Endothelial cell of umbilical vein (primary cell): Measurements from ENCODE around the gene HP1BP3. TPM values are rescaled to one million over a fixed set of nuclear protein-coding genes. Genes with fewer than 3 reads are reported as not detected.
A peak's percentile ranks its signal among the peaks of the same experiment; 100 is the strongest.

ENCODE experiments used
- BruUV-seq: library from RNA; stranded (reverse); fragments of 400-500 nt; replicated peaks from 2 replicates; lab custom pipeline; 2021; lab: Mats Ljungman, UMichigan
- CTCF ChIA-PET: fragments of 300-600, 350-600 bp; sonication (Branson Sonifier 250); formaldehyde crosslinking; loops from one replicate; lab custom pipeline; 2021; ENCODE audit warnings: antibody characterized with exemption, inconsistent platforms; lab: Charles Lee
- POLR2A ChIA-PET: fragments of 300-600, 350-600 bp; sonication (Branson Sonifier 250); formaldehyde crosslinking; loops from one replicate; lab custom pipeline; 2021; ENCODE audit warnings: antibody characterized with exemption, inconsistent platforms; lab: Charles Lee
- DNase-seq: peaks from one replicate; pipeline ENCODE4 v3.0.0-alpha.2; 2011; ENCODE audit warnings: low read depth, low spot score
- FAIRE-seq: peaks from 2 replicates; lab custom pipeline; 2011; peaks lifted over from hg19 to GRCh38; lab: Jason Lieb, UNC
- H2AFZ ChIP-seq: 2 replicates; pipeline ENCODE4 v1.6.0; 2012; ENCODE audit warnings: low read depth, low read length, control low read depth, inconsistent platforms
- H3K27ac ChIP-seq: 2 replicates; pipeline ENCODE4 v1.5.1; 2011; ENCODE audit warnings: low read depth, mild to moderate bottlenecking, control low read depth, low read length, moderate library complexity; ENCODE audit not compliant: insufficient read depth
- H3K27me3 ChIP-seq, 2 experiments: 2 replicates each; pipeline versions ENCODE4 v1.6.0 to v1.6.1; 2011; ENCODE audit warnings: low read length in 2 of 2, mixed read lengths in 1 of 2; ENCODE audit not compliant: control insufficient read depth in 2 of 2, insufficient read depth in 2 of 2
- H3K36me3 ChIP-seq, 2 experiments: 2 replicates in 1 of 2; 3 replicates in 1 of 2; pipeline ENCODE4 v1.5.1; 2011; ENCODE audit warnings: low read length in 2 of 2, mild to moderate bottlenecking in 1 of 2, moderate library complexity in 1 of 2; ENCODE audit not compliant: control insufficient read depth in 2 of 2, insufficient read depth in 2 of 2; ENCODE audit errors: extremely low read depth in 1 of 2
- H3K4me1 ChIP-seq: 3 replicates; pipeline ENCODE4 v1.5.1; 2011; ENCODE audit warnings: mild to moderate bottlenecking, low read length; ENCODE audit not compliant: control insufficient read depth, insufficient read depth; ENCODE audit errors: extremely low read depth
- H3K4me2 ChIP-seq: 2 replicates; pipeline ENCODE4 v1.6.1; 2011; ENCODE audit warnings: low read length, control low read depth, mixed read lengths; ENCODE audit not compliant: insufficient read depth
- H3K4me3 ChIP-seq, 3 experiments: fragments of 200-600 bp in 1 of 3; sonication (generic), shearing (Covaris generic) in 1 of 3; replicated peaks in 1 of 3; 2 replicates each; pipeline ENCODE4 v1.5.1; 2011 to 2016; ENCODE audit warnings: control low read depth in 3 of 3, low read length in 3 of 3, mild to moderate bottlenecking in 2 of 3, inconsistent platforms in 1 of 3, low read depth in 1 of 3, moderate library complexity in 1 of 3; ENCODE audit not compliant: insufficient read depth in 1 of 3
- H3K79me2 ChIP-seq: 2 replicates; pipeline ENCODE4 v1.6.0; 2012; ENCODE audit warnings: low read length, inconsistent platforms; ENCODE audit not compliant: control insufficient read depth, insufficient read depth
- H3K9ac ChIP-seq: replicated peaks from 2 replicates; pipeline ENCODE3; 2011; ENCODE audit warnings: low read length, control low read depth; ENCODE audit not compliant: insufficient read depth; ENCODE audit errors: extremely low read depth
- H3K9me1 ChIP-seq: replicated peaks from 3 replicates; pipeline ENCODE4 v1.6.0; 2011; ENCODE audit warnings: mild to moderate bottlenecking, low read length; ENCODE audit not compliant: control insufficient read depth, insufficient read depth; ENCODE audit errors: extremely low read depth
- H3K9me3 ChIP-seq: replicated peaks from 2 replicates; pipeline ENCODE4 v1.5.1; 2012; ENCODE audit warnings: low read length, inconsistent platforms; ENCODE audit not compliant: control insufficient read depth, insufficient read depth
- H4K20me1 ChIP-seq: replicated peaks from 2 replicates; pipeline ENCODE3; 2011; ENCODE audit warnings: mild to moderate bottlenecking, low read length; ENCODE audit not compliant: control insufficient read depth, insufficient read depth; ENCODE audit errors: extremely low read depth
- EZH2 ChIP-seq: IDR thresholded peaks from 2 replicates; pipeline ENCODE4 v1.6.1; 2012; ENCODE audit warnings: borderline replicate concordance, low read depth, mild to moderate bottlenecking, moderate library complexity, low read length, inconsistent platforms; ENCODE audit not compliant: severe bottlenecking
- FOS ChIP-seq: IDR thresholded peaks from 2 replicates; pipeline ENCODE4 v1.6.1; 2011; ENCODE audit warnings: mild to moderate bottlenecking, low read length, moderate library complexity, borderline replicate concordance; ENCODE audit not compliant: insufficient read depth
- GATA2 ChIP-seq: IDR thresholded peaks from 2 replicates; pipeline ENCODE4 v1.7.0; 2011; ENCODE audit warnings: low read depth, mild to moderate bottlenecking, moderate library complexity, mixed read lengths, low read length; ENCODE audit not compliant: insufficient read length, insufficient read depth
- JUN ChIP-seq: IDR thresholded peaks from 2 replicates; pipeline ENCODE4 v1.6.1; 2011; ENCODE audit warnings: borderline replicate concordance, low read depth; ENCODE audit not compliant: insufficient read length, insufficient read depth
- MYC ChIP-seq: IDR thresholded peaks from one replicate; pipeline ENCODE4 v1.6.1; 2011; ENCODE audit warnings: mild to moderate bottlenecking, low read depth, low read length
- POLR2A ChIP-seq: IDR thresholded peaks from 2 replicates; pipeline ENCODE4 v1.6.1; 2012; ENCODE audit warnings: low read depth, mild to moderate bottlenecking, control low read depth, low read length
- POLR2AphosphoS5 ChIP-seq: IDR thresholded peaks from 2 replicates; pipeline ENCODE4 v1.6.1; 2012; ENCODE audit warnings: low read depth, mild to moderate bottlenecking, control low read depth, low read length, moderate library complexity; ENCODE audit not compliant: insufficient read depth
- dilution Hi-C: fragments of 300-500 bp; cut with MboI; formaldehyde crosslinking; loops from one replicate; pipeline ENCODE4 v1.15.0; 2019; ENCODE audit warnings: low sequenced_read_pairs; ENCODE audit not compliant: extremely low pct_ligation_motif_present
- intact Hi-C: fragments of 100-400 bp; cut with micrococcal nuclease; formaldehyde crosslinking; loops from one replicate; pipeline ENCODE4 v1.10.0; 2022
- polyA plus RNA-seq, 4 experiments: library from polyadenylated mRNA; depleted of rRNA in 3 of 4; stranded (reverse) in 3 of 4; unstranded in 1 of 4; fragments of >200 nt; gene quantifications; 2 replicates each; pipeline versions ENCODE4 v1.2.1 to v1.2.3, GENCODE V29; 2011 to 2012; ENCODE audit warnings: missing spikeins in 1 of 4
- total RNA-seq: library from RNA; stranded (reverse); gene quantifications from 2 replicates; pipeline ENCODE4 v1.2.3, GENCODE V29; 2021
- TF ChIP-seq, protein P1 (sequence below): IDR thresholded peaks from 2 replicates; pipeline ENCODE4 v1.6.1; 2011; ENCODE audit not compliant: insufficient read depth, insufficient read length
- TF ChIP-seq, protein P2 (sequence below), 2 donors: IDR thresholded peaks; 1 replicate in 1 of 2; 2 replicates in 1 of 2; pipeline ENCODE4 v1.5.1; 2011; ENCODE audit warnings: low read length in 2 of 2, mild to moderate bottlenecking in 2 of 2, moderate library complexity in 2 of 2, control low read depth in 1 of 2, inconsistent platforms in 1 of 2, low read depth in 1 of 2; ENCODE audit not compliant: insufficient read depth in 1 of 2; ENCODE audit errors: extremely low read depth in 1 of 2

HP1BP3 gene
- total and polyA plus RNA-seq, 2 donors (not counting 3 experiments of a cell fraction or from before 2014, with no cell fraction given): 87.2 to 231 TPM

DNA sequence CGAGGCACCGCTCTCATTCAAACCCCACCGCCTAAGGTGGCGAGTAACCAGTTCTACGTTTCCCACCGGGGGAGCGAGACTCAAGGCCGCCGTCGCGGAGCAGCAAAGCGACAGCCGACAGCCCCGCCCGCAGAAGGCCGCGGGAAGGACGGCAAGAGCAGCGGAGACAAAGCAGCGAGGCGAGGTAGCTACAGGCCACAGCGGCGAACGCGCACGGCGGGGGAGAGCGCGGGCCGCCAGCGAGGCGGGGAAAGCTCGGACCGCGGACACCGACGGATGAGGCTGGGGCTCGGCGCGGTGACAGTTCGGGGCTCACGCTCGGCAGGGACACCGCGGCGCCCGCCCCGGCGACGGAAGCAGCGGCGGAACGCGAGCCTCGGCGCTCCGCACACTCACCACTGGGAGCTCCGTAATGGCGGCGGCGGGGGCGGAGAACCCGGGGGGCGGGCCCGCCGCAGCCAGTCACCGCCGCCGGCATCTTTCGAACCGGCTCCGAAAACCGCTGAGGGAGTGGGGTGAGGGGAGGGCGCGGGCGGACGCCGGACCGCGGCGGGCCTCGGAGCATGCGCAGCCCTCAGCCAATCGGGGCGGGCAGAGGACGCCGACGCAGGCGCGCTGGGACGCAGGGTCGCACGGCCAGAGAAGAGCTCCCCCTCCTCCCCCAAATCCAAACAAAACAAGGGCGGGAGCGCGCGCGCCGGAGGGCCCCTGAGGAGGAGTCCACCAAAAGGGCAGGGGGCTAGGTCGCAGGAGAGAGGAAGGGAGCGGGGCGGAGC lies 666 bp downstream of the HP1BP3 start:
- Histone ChIP-seq H3K27me3 (no peaks in the 10 kb centered on the region), H3K79me2 (peaks cover 49% of the 10 kb centered on the region), H3K9me3 (no peaks in the 10 kb centered on the region), H3K4me3 (peak overlapping the region; percentile 32 to 90 (median 83)), H2AFZ (peak overlapping the region; percentile 63), H3K9me1 (no peaks in the 10 kb centered on the region), H4K20me1 (no peaks in the 10 kb centered on the region), H3K36me3 (no peaks in the 10 kb centered on the region), H3K9ac (peak overlapping the region; percentile 95), H3K4me2 (peak overlapping the region; percentile 92), H3K27ac (peak overlapping the region; percentile 89), H3K4me1 (peaks cover 13% of the 10 kb centered on the region)
- POLR2A ChIA-PET: interaction anchor here (0.6 to 1.3 kb wide), 6 partner anchors 12 to 406 kb away, joined by 3 to 15 read pairs (median 4); no protein-coding TSS in a partner anchor
- TF ChIP-seq POLR2A (peak; percentile 69), GATA2 (no peak), MYC (no peak), EZH2 (no peak), JUN (no peak), FOS (no peak), POLR2AphosphoS5 (peak; percentile 89)
- TF ChIP-seq, protein P1, sequence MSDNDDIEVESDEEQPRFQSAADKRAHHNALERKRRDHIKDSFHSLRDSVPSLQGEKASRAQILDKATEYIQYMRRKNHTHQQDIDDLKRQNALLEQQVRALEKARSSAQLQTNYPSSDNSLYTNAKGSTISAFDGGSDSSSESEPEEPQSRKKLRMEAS: no peak
- TF ChIP-seq, protein P2, sequence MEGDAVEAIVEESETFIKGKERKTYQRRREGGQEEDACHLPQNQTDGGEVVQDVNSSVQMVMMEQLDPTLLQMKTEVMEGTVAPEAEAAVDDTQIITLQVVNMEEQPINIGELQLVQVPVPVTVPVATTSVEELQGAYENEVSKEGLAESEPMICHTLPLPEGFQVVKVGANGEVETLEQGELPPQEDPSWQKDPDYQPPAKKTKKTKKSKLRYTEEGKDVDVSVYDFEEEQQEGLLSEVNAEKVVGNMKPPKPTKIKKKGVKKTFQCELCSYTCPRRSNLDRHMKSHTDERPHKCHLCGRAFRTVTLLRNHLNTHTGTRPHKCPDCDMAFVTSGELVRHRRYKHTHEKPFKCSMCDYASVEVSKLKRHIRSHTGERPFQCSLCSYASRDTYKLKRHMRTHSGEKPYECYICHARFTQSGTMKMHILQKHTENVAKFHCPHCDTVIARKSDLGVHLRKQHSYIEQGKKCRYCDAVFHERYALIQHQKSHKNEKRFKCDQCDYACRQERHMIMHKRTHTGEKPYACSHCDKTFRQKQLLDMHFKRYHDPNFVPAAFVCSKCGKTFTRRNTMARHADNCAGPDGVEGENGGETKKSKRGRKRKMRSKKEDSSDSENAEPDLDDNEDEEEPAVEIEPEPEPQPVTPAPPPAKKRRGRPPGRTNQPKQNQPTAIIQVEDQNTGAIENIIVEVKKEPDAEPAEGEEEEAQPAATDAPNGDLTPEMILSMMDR (IDR thresholded peaks at IDR 0.05; ENCODE audit: extremely low read depth in 1 of 2, insufficient read depth in 1 of 2, low read depth in 1 of 2, low read length in 2 of 2): no peak
- TSS peak; percentile 38 for BruUV-seq
- CTCF ChIA-PET: interaction anchor here (0.6 to 4.7 kb wide), 12 partner anchors 11 to 409 kb away, joined by 3 to 49 read pairs (median 3); no protein-coding TSS in a partner anchor
- dilution Hi-C loops (no loop called here), intact Hi-C loops (loop anchor here (1.0 to 5.0 kb wide), 3 partner anchors 89 to 409 kb away; partner anchors contain the start of gene EIF4G3)
- peak; percentile 96 for DNase-seq
- peak; percentile 92 for FAIRE-seq
